ENCODE data around the gene DDX50.
"Not testable (repeated sequence)": the region's sequence is repeated elsewhere in the genome, so short reads cannot be mapped to it uniquely, and the experiment has no call there.

DDX50 gene

GRCh38 chr10:68902382-68902781 is 1.3 kb downstream of the DDX50 start:
- Histone ChIP-seq H3K9me3 (ENCODE audit: control insufficient read depth in 1 of 2, low read length in 2 of 2) (no peaks in the 10 kb centered on the region), H3K4me3 (ENCODE audit: low read depth in 1 of 2, low read length in 2 of 2) (peak overlapping the region; percentile 70 to 93), H3K27me3 (ENCODE audit: low read depth, low read length) (no peaks in the 10 kb centered on the region), H3K36me3 (ENCODE audit: control insufficient read depth in 1 of 2, insufficient read depth in 2 of 2, low read length in 2 of 2) (peaks cover 3 to 14% of the 10 kb centered on the region in 2 donors), H3K27ac (ENCODE audit: low read length) (no peak overlapping the region), H3K4me1 (ENCODE audit: control insufficient read depth in 1 of 2, insufficient read depth in 2 of 2, low read length in 2 of 2) (peaks cover 0 to 19% of the 10 kb centered on the region in 2 donors)

GRCh38 chr10:68924593-68924992 is 23.5 kb downstream of the DDX50 start:
- H3K4me1 ChIP-seq (ENCODE audit: control insufficient read depth in 1 of 2, insufficient read depth in 2 of 2, low read length in 2 of 2), result no peaks in the 10 kb centered on the region
- H3K36me3 ChIP-seq (ENCODE audit: control insufficient read depth in 1 of 2, insufficient read depth in 2 of 2, low read length in 2 of 2), result peaks cover 0 to 18% of the 10 kb centered on the region in 2 donors
- no peaks in the 10 kb centered on the region for H3K9me3 ChIP-seq (ENCODE audit: control insufficient read depth in 1 of 2, low read length in 2 of 2)
- H3K27ac ChIP-seq (ENCODE audit: low read length), result no peak overlapping the region
- H3K4me3 ChIP-seq (ENCODE audit: low read depth in 1 of 2, low read length in 2 of 2), result no peak overlapping the region
- H3K27me3 ChIP-seq (ENCODE audit: low read depth, low read length), result no peaks in the 10 kb centered on the region

- Histone ChIP-seq H3K27me3 (ENCODE audit: low read depth, low read length) (no peaks in the 10 kb centered on the region), H3K4me1 (ENCODE audit: control insufficient read depth in 1 of 2, insufficient read depth in 2 of 2, low read length in 2 of 2) (no peaks in the 10 kb centered on the region), H3K9me3 (ENCODE audit: control insufficient read depth in 1 of 2, low read length in 2 of 2) (no peaks in the 10 kb centered on the region), H3K36me3 (ENCODE audit: control insufficient read depth in 1 of 2, insufficient read depth in 2 of 2, low read length in 2 of 2) (peaks cover 4 to 16% of the 10 kb centered on the region in 2 donors), H3K27ac (ENCODE audit: low read length) (no peak overlapping the region), H3K4me3 (ENCODE audit: low read depth in 1 of 2, low read length in 2 of 2) (no peak overlapping the region)
Measured at GRCh38 chr10:68925489-68925888, 24.4 kb downstream of the DDX50 start.

GRCh38 chr10:68929157-68929556 is 28.0 kb downstream of the DDX50 start:
- peaks cover 12 to 26% of the 10 kb centered on the region in 2 donors for H3K36me3 ChIP-seq (ENCODE audit: control insufficient read depth in 1 of 2, insufficient read depth in 2 of 2, low read length in 2 of 2)
- H3K9me3 ChIP-seq (ENCODE audit: control insufficient read depth in 1 of 2, low read length in 2 of 2); H3K4me1 ChIP-seq (ENCODE audit: control insufficient read depth in 1 of 2, insufficient read depth in 2 of 2, low read length in 2 of 2); H3K27ac ChIP-seq (ENCODE audit: low read length); H3K4me3 ChIP-seq (ENCODE audit: low read depth in 1 of 2, low read length in 2 of 2); H3K27me3 ChIP-seq (ENCODE audit: low read depth, low read length): not testable (repeated sequence)

- not testable (repeated sequence) for H3K4me1 ChIP-seq (ENCODE audit: control insufficient read depth in 1 of 2, insufficient read depth in 2 of 2, low read length in 2 of 2); H3K27me3 ChIP-seq (ENCODE audit: low read depth, low read length); H3K4me3 ChIP-seq (ENCODE audit: low read depth in 1 of 2, low read length in 2 of 2); H3K27ac ChIP-seq (ENCODE audit: low read length); H3K9me3 ChIP-seq (ENCODE audit: control insufficient read depth in 1 of 2, low read length in 2 of 2)
- peaks cover 14 to 28% of the 10 kb centered on the region in 2 donors for H3K36me3 ChIP-seq (ENCODE audit: control insufficient read depth in 1 of 2, insufficient read depth in 2 of 2, low read length in 2 of 2)
Measured at GRCh38 chr10:68929888-68930287, 28.8 kb downstream of the DDX50 start.

GRCh38 chr10:68932860-68933259 is 31.7 kb downstream of the DDX50 start:
- not testable (repeated sequence) for H3K27ac ChIP-seq (ENCODE audit: low read length); H3K4me3 ChIP-seq (ENCODE audit: low read depth in 1 of 2, low read length in 2 of 2)
- peaks cover 25 to 40% of the 10 kb centered on the region in 2 donors for H3K36me3 ChIP-seq (ENCODE audit: control insufficient read depth in 1 of 2, insufficient read depth in 2 of 2, low read length in 2 of 2)

GRCh38 chr10:68934994-68935393 is 33.9 kb downstream of the DDX50 start:
- no peak overlapping the region for H3K4me3 ChIP-seq (ENCODE audit: low read depth in 1 of 2, low read length in 2 of 2)
- no peaks in the 10 kb centered on the region for H3K9me3 ChIP-seq (ENCODE audit: control insufficient read depth in 1 of 2, low read length in 2 of 2)
- H3K27ac ChIP-seq (ENCODE audit: low read length), result no peak overlapping the region
- H3K36me3 ChIP-seq (ENCODE audit: control insufficient read depth in 1 of 2, insufficient read depth in 2 of 2, low read length in 2 of 2), result peaks cover 40 to 57% of the 10 kb centered on the region in 2 donors
- no peaks in the 10 kb centered on the region for H3K27me3 ChIP-seq (ENCODE audit: low read depth, low read length)
- H3K4me1 ChIP-seq (ENCODE audit: control insufficient read depth in 1 of 2, insufficient read depth in 2 of 2, low read length in 2 of 2), result no peaks in the 10 kb centered on the region

More at GRCh38 chr10:68932860-68933259, 31.7 kb downstream of the DDX50 start:
- H3K4me1 ChIP-seq (ENCODE audit: control insufficient read depth in 1 of 2, insufficient read depth in 2 of 2, low read length in 2 of 2); H3K27me3 ChIP-seq (ENCODE audit: low read depth, low read length); H3K9me3 ChIP-seq (ENCODE audit: control insufficient read depth in 1 of 2, low read length in 2 of 2): not testable (repeated sequence)

GRCh38 chr10:68938117-68938516 is 37.0 kb downstream of the DDX50 start:
- peaks cover 30 to 54% of the 10 kb centered on the region in 2 donors for H3K36me3 ChIP-seq (ENCODE audit: control insufficient read depth in 1 of 2, insufficient read depth in 2 of 2, low read length in 2 of 2)
- H3K27ac ChIP-seq (ENCODE audit: low read length), result no peak overlapping the region
- no peak overlapping the region for H3K4me3 ChIP-seq (ENCODE audit: low read depth in 1 of 2, low read length in 2 of 2)
- H3K9me3 ChIP-seq (ENCODE audit: control insufficient read depth in 1 of 2, low read length in 2 of 2), result no peaks in the 10 kb centered on the region
- no peaks in the 10 kb centered on the region for H3K27me3 ChIP-seq (ENCODE audit: low read depth, low read length)
- H3K4me1 ChIP-seq (ENCODE audit: control insufficient read depth in 1 of 2, insufficient read depth in 2 of 2, low read length in 2 of 2), result no peaks in the 10 kb centered on the region

GRCh38 chr10:68938884-68939283 is 37.8 kb downstream of the DDX50 start:
- H3K4me3 ChIP-seq (ENCODE audit: low read depth in 1 of 2, low read length in 2 of 2), result no peak overlapping the region
- H3K36me3 ChIP-seq (ENCODE audit: control insufficient read depth in 1 of 2, insufficient read depth in 2 of 2, low read length in 2 of 2), result peaks cover 30 to 57% of the 10 kb centered on the region in 2 donors
- no peaks in the 10 kb centered on the region for H3K4me1 ChIP-seq (ENCODE audit: control insufficient read depth in 1 of 2, insufficient read depth in 2 of 2, low read length in 2 of 2)
- H3K27ac ChIP-seq (ENCODE audit: low read length), result no peak overlapping the region
- H3K9me3 ChIP-seq (ENCODE audit: control insufficient read depth in 1 of 2, low read length in 2 of 2), result no peaks in the 10 kb centered on the region
- H3K27me3 ChIP-seq (ENCODE audit: low read depth, low read length), result no peaks in the 10 kb centered on the region

- peaks cover 29 to 61% of the 10 kb centered on the region in 2 donors for H3K36me3 ChIP-seq (ENCODE audit: control insufficient read depth in 1 of 2, insufficient read depth in 2 of 2, low read length in 2 of 2)
- H3K27ac ChIP-seq (ENCODE audit: low read length); H3K9me3 ChIP-seq (ENCODE audit: control insufficient read depth in 1 of 2, low read length in 2 of 2); H3K27me3 ChIP-seq (ENCODE audit: low read depth, low read length); H3K4me3 ChIP-seq (ENCODE audit: low read depth in 1 of 2, low read length in 2 of 2); H3K4me1 ChIP-seq (ENCODE audit: control insufficient read depth in 1 of 2, insufficient read depth in 2 of 2, low read length in 2 of 2): not testable (repeated sequence)
Measured at GRCh38 chr10:68940917-68941316, 39.8 kb downstream of the DDX50 start.

- Histone ChIP-seq H3K36me3 (ENCODE audit: control insufficient read depth in 1 of 2, insufficient read depth in 2 of 2, low read length in 2 of 2) (peaks cover 23 to 45% of the 10 kb centered on the region in 2 donors), H3K4me1 (ENCODE audit: control insufficient read depth in 1 of 2, insufficient read depth in 2 of 2, low read length in 2 of 2) (peaks cover 0 to 3% of the 10 kb centered on the region in 2 donors), H3K9me3 (ENCODE audit: control insufficient read depth in 1 of 2, low read length in 2 of 2) (no peaks in the 10 kb centered on the region), H3K4me3 (ENCODE audit: low read depth in 1 of 2, low read length in 2 of 2) (no peak overlapping the region), H3K27me3 (ENCODE audit: low read depth, low read length) (no peaks in the 10 kb centered on the region), H3K27ac (ENCODE audit: low read length) (no peak overlapping the region)
Measured at GRCh38 chr10:68950598-68950997, 49.5 kb downstream of the DDX50 start.

- Histone ChIP-seq H3K9me3 (ENCODE audit: control insufficient read depth in 1 of 2, low read length in 2 of 2) (no peaks in the 10 kb centered on the region), H3K36me3 (ENCODE audit: control insufficient read depth in 1 of 2, insufficient read depth in 2 of 2, low read length in 2 of 2) (peaks cover 2 to 21% of the 10 kb centered on the region in 2 donors), H3K27me3 (ENCODE audit: low read depth, low read length) (no peaks in the 10 kb centered on the region), H3K4me3 (ENCODE audit: low read depth in 1 of 2, low read length in 2 of 2) (no peak overlapping the region), H3K27ac (ENCODE audit: low read length) (no peak overlapping the region), H3K4me1 (ENCODE audit: control insufficient read depth in 1 of 2, insufficient read depth in 2 of 2, low read length in 2 of 2) (peaks cover 0 to 25% of the 10 kb centered on the region in 2 donors)
Measured at GRCh38 chr10:68954904-68955303, 53.8 kb downstream of the DDX50 start.

Data from muscle layer of duodenum (tissue), 2 donors.